ENCODE measurements around the gene GRHL3. TPM values are rescaled to one million over a fixed set of nuclear protein-coding genes. Genes with fewer than 3 reads are reported as not detected.

Gene GRHL3
- total RNA-seq, 1 donor: not detected

GRCh38 chr1:24300971-24301784 lies 18.0 kb upstream of the GRHL3 start:
- no peaks in the 10 kb centered on the region for H3K27me3 ChIP-seq (ENCODE audit: insufficient read depth, low read length)
- H3K4me1 ChIP-seq (ENCODE audit: insufficient read depth, low read length): no peaks in the 10 kb centered on the region
- H3K4me3 ChIP-seq (ENCODE audit: low read length): no peak overlapping the region
- H3K9me3 ChIP-seq (ENCODE audit: low read depth, low read length): no peaks in the 10 kb centered on the region

GRCh38 chr1:24301785-24302175 lies 17.4 kb upstream of the GRHL3 start:
- H3K9me3 ChIP-seq (ENCODE audit: low read depth, low read length): no peaks in the 10 kb centered on the region
- no peaks in the 10 kb centered on the region for H3K4me1 ChIP-seq (ENCODE audit: insufficient read depth, low read length)
- no peak overlapping the region for H3K4me3 ChIP-seq (ENCODE audit: low read length)
- no peaks in the 10 kb centered on the region for H3K27me3 ChIP-seq (ENCODE audit: insufficient read depth, low read length)

GRCh38 chr1:24302209-24302611 lies 16.9 kb upstream of the GRHL3 start:
- H3K4me3 ChIP-seq (ENCODE audit: low read length): no peak overlapping the region
- H3K27me3 ChIP-seq (ENCODE audit: insufficient read depth, low read length): no peaks in the 10 kb centered on the region
- H3K9me3 ChIP-seq (ENCODE audit: low read depth, low read length): no peaks in the 10 kb centered on the region
- H3K4me1 ChIP-seq (ENCODE audit: insufficient read depth, low read length): no peaks in the 10 kb centered on the region

GRCh38 chr1:24303600-24303999 lies 15.6 kb upstream of the GRHL3 start:
- no peak overlapping the region for H3K4me3 ChIP-seq (ENCODE audit: low read length)
- H3K4me1 ChIP-seq (ENCODE audit: insufficient read depth, low read length): no peaks in the 10 kb centered on the region
- no peaks in the 10 kb centered on the region for H3K9me3 ChIP-seq (ENCODE audit: low read depth, low read length)
- no peaks in the 10 kb centered on the region for H3K27me3 ChIP-seq (ENCODE audit: insufficient read depth, low read length)

- no peaks in the 10 kb centered on the region for H3K27me3 ChIP-seq (ENCODE audit: insufficient read depth, low read length)
These were observed 14.4 kb upstream of the GRHL3 start for GRCh38 chr1:24304763-24305162.

GRCh38 chr1:24308365-24309015 lies 10.7 kb upstream of the GRHL3 start:
- Histone ChIP-seq H3K4me3 (ENCODE audit: low read length) (no peak overlapping the region), H3K9me3 (ENCODE audit: low read depth, low read length) (no peaks in the 10 kb centered on the region), H3K4me1 (ENCODE audit: insufficient read depth, low read length) (no peaks in the 10 kb centered on the region), H3K27me3 (ENCODE audit: insufficient read depth, low read length) (no peaks in the 10 kb centered on the region)

More at GRCh38 chr1:24304763-24305162, 14.4 kb upstream of the GRHL3 start:
- H3K4me1 ChIP-seq (ENCODE audit: insufficient read depth, low read length): no peaks in the 10 kb centered on the region
- no peaks in the 10 kb centered on the region for H3K9me3 ChIP-seq (ENCODE audit: low read depth, low read length)
- H3K4me3 ChIP-seq (ENCODE audit: low read length): no peak overlapping the region

GRCh38 chr1:24309762-24310485 lies 9.2 kb upstream of the GRHL3 start:
- Histone ChIP-seq H3K27me3 (ENCODE audit: insufficient read depth, low read length) (no peaks in the 10 kb centered on the region), H3K4me3 (ENCODE audit: low read length) (no peak overlapping the region), H3K4me1 (ENCODE audit: insufficient read depth, low read length) (no peaks in the 10 kb centered on the region), H3K9me3 (ENCODE audit: low read depth, low read length) (no peaks in the 10 kb centered on the region)

GRCh38 chr1:24311234-24311633 lies 7.9 kb upstream of the GRHL3 start:
- no peaks in the 10 kb centered on the region for H3K9me3 ChIP-seq (ENCODE audit: low read depth, low read length)
- H3K4me3 ChIP-seq (ENCODE audit: low read length): no peak overlapping the region
- H3K27me3 ChIP-seq (ENCODE audit: insufficient read depth, low read length): no peaks in the 10 kb centered on the region
- no peaks in the 10 kb centered on the region for H3K4me1 ChIP-seq (ENCODE audit: insufficient read depth, low read length)

- Histone ChIP-seq H3K9me3 (ENCODE audit: low read depth, low read length) (no peaks in the 10 kb centered on the region), H3K4me3 (ENCODE audit: low read length) (no peak overlapping the region), H3K27me3 (ENCODE audit: insufficient read depth, low read length) (no peaks in the 10 kb centered on the region), H3K4me1 (ENCODE audit: insufficient read depth, low read length) (no peaks in the 10 kb centered on the region)
These were observed 7.4 kb upstream of the GRHL3 start for GRCh38 chr1:24311741-24312140.

- H3K27me3 ChIP-seq (ENCODE audit: insufficient read depth, low read length): peaks cover 34% of the 10 kb centered on the region
- no peak overlapping the region for H3K4me3 ChIP-seq (ENCODE audit: low read length)
- H3K4me1 ChIP-seq (ENCODE audit: insufficient read depth, low read length): peaks cover 17% of the 10 kb centered on the region
- no peaks in the 10 kb centered on the region for H3K9me3 ChIP-seq (ENCODE audit: low read depth, low read length)
These were observed 3.8 kb upstream of the GRHL3 start for GRCh38 chr1:24315391-24315790.

- Histone ChIP-seq H3K4me3 (ENCODE audit: low read length) (no peak overlapping the region), H3K27me3 (ENCODE audit: insufficient read depth, low read length) (peaks cover 46% of the 10 kb centered on the region), H3K4me1 (ENCODE audit: insufficient read depth, low read length) (peaks cover 26% of the 10 kb centered on the region), H3K9me3 (ENCODE audit: low read depth, low read length) (no peaks in the 10 kb centered on the region)
These were observed 2.5 kb upstream of the GRHL3 start for GRCh38 chr1:24316645-24317044.

- Histone ChIP-seq H3K4me1 (ENCODE audit: insufficient read depth, low read length) (peaks cover 30% of the 10 kb centered on the region), H3K27me3 (ENCODE audit: insufficient read depth, low read length) (peaks cover 50% of the 10 kb centered on the region), H3K9me3 (ENCODE audit: low read depth, low read length) (no peaks in the 10 kb centered on the region), H3K4me3 (ENCODE audit: low read length) (no peak overlapping the region)
These were observed 2.1 kb upstream of the GRHL3 start for GRCh38 chr1:24317081-24317480.

GRCh38 chr1:24317956-24318614 lies 1.1 kb upstream of the GRHL3 start:
- Histone ChIP-seq H3K27me3 (ENCODE audit: insufficient read depth, low read length) (peaks cover 60% of the 10 kb centered on the region), H3K4me1 (ENCODE audit: insufficient read depth, low read length) (peaks cover 38% of the 10 kb centered on the region), H3K9me3 (ENCODE audit: low read depth, low read length) (no peaks in the 10 kb centered on the region), H3K4me3 (ENCODE audit: low read length) (no peak overlapping the region)

- Histone ChIP-seq H3K4me1 (ENCODE audit: insufficient read depth, low read length) (peaks cover 38% of the 10 kb centered on the region), H3K27me3 (ENCODE audit: insufficient read depth, low read length) (peaks cover 67% of the 10 kb centered on the region), H3K9me3 (ENCODE audit: low read depth, low read length) (no peaks in the 10 kb centered on the region), H3K4me3 (ENCODE audit: low read length) (no peak overlapping the region)
These were observed 394 bp upstream of the GRHL3 start for GRCh38 chr1:24318615-24319311.

All from mononuclear cell (primary cell).